Adrenal gland (tissue), 12 donors: ENCODE measurements around the gene FAAP24. TPM values are rescaled to one million over a fixed set of nuclear protein-coding genes. Genes with fewer than 3 reads are reported as not detected.
"Not testable (repeated sequence)": the region's sequence is repeated elsewhere in the genome, so short reads cannot be mapped to it uniquely, and the experiment has no call there.

ENCODE experiments used
- DNase-seq, 7 donors: peaks; one replicate each; pipeline ENCODE4 v3.0.0-alpha.2; 2019 to 2020
- H3K27ac ChIP-seq, 5 donors: fragments of 200-600 bp; sonication (generic) in 4 of 5; 1 replicate in 3 of 5; 2 replicates in 2 of 5; pipeline versions ENCODE4 v1.5.1 to v1.8.0; 2016 to 2020; ENCODE audit warnings: mild to moderate bottlenecking in 1 of 5
- H3K27me3 ChIP-seq: fragments of 200-600 bp; 2 replicates; pipeline ENCODE4 v1.8.0; 2021
- H3K36me3 ChIP-seq, 2 donors: fragments of 200-600 bp; replicated peaks in 1 of 2; 1 replicate in 1 of 2; 2 replicates in 1 of 2; pipeline versions ENCODE4 v1.5.1 to v1.8.0; 2018 to 2022
- H3K4me1 ChIP-seq, 2 donors: fragments of 200-600 bp; replicated peaks in 1 of 2; 1 replicate in 1 of 2; 2 replicates in 1 of 2; pipeline versions ENCODE4 v1.5.1 to v1.8.0; 2018 to 2021
- H3K4me3 ChIP-seq, 4 donors: fragments of 200-600 bp; sonication (generic) in 3 of 4; one replicate each; pipeline ENCODE4 v1.5.1; 2016 to 2018
- H3K9me3 ChIP-seq, 3 donors: fragments of 200-600 bp; sonication (generic) in 1 of 3; replicated peaks in 1 of 3; 1 replicate in 2 of 3; 2 replicates in 1 of 3; pipeline versions ENCODE4 v1.5.1 to v1.8.0; 2016 to 2021
- CTCF ChIP-seq, 6 experiments: fragments of 450-650 bp in 4 of 6; fragments of 200-600 bp in 2 of 6; sonication (generic) in 1 of 6; IDR thresholded peaks; 1 replicate in 5 of 6; 2 replicates in 1 of 6; pipeline versions ENCODE4 v1.5.1 to v1.8.0; 2016 to 2021; ENCODE audit warnings: antibody characterized with exemption in 6 of 6, mild to moderate bottlenecking in 2 of 6, moderate library complexity in 1 of 6
- POLR2A ChIP-seq, 2 donors: fragments of 450-650 bp; IDR thresholded peaks; one replicate each; pipeline ENCODE4 v1.6.1; 2017; ENCODE audit warnings: antibody characterized with exemption in 2 of 2, mild to moderate bottlenecking in 2 of 2, moderate library complexity in 1 of 2
- WGBS, 4 donors: extraction: QIAGEN DNeasy Blood & Tissue Kit in 2 of 4; methylation state at CpG; one replicate each; pipeline versions ENCODE4 v1.1.5 to v1.1.7; 2013 to 2017; 5-methylcytosine and 5-hydroxymethylcytosine counted together
- intact Hi-C, 2 donors: fragments of 100-400 bp; cut with DNase I; formaldehyde crosslinking; loops; one replicate each; pipeline versions ENCODE4 v1.14.1 to v1.15.0; 2022 to 2023
- polyA plus RNA-seq, 3 donors: library from polyadenylated mRNA; stranded (reverse); fragments of 200-250 nt in 2 of 3; fragments of 350-450 nt in 1 of 3; fragmentation: Illumina TruSeq in 1 of 3; extraction: RNeasy Lipid Tissue Mini Kit (QIAGEN cat#74804) in 1 of 3; gene quantifications; one replicate each; pipeline ENCODE4 v1.2.3, GENCODE V29; 2013 to 2014
- total RNA-seq, 9 donors: library from RNA; depleted of rRNA in 4 of 9; stranded (reverse); fragments of >200 nt in 4 of 9; fragments of 120-200 nt in 1 of 9; fragmentation: NEBNext Ultra II Directional in 1 of 9; extraction: Animal tissue kit (Norgen Biotek cat#: 25700) in 1 of 9; gene quantifications; one replicate each; pipeline versions ENCODE4 v1.1.0 to v1.2.4, GENCODE V29; 2013 to 2023
- donor health status: healthy with polysubstance abuse.
- donor health status: Bipolar disorder and iron deficiency.
- donor health status: DM: yes; HTN: yes; CAD: no.
- donor health status: DM: no; HTN: no; CAD: no.
- donor health status: DM: no; HTN: no; CAD: no.
- donor health status: DM: yes; HTN: yes; CAD: no.

The FAAP24 gene
- total and polyA plus RNA-seq, 12 donors: 0.51 to 4.9 (median 2.3) TPM

DNA sequence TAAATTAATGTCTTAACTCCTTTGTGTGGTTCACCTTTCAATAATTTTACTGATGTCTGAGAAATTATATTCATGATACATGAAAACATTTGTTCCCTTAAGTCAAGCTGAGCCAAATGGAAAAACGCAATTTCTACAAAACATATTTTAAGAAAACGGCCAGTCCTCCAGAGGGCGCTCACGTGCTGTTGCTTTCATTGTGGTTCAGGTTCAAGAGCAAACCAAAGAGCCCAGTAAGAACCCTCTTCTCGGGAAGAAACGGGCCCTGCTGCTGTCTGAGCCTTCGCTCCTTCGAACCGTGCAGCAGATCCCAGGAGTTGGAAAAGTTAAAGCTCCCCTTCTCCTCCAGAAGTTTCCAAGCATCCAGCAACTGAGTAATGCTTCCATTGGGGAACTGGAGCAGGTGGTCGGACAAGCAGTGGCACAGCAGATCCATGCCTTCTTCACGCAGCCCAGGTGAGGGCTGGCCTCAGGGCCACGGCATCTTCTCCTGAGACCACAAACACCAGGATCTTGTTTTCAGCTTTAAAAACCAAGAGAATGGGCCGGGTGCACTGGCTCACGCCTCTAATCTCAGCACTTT, 4.3 kb downstream of the FAAP24 start:
- peaks cover 0 to under 1% of the 10 kb centered on the region in 2 donors for H3K4me1 ChIP-seq
- H3K36me3 ChIP-seq: no peaks in the 10 kb centered on the region
- intact Hi-C loops: loop anchor here in 1 of 2 donors (5.0 to 10.0 kb wide), 3 partner anchors 108 to 218 kb away; partner anchors contain the start of genes GPATCH1 and LRP3
- no peaks in the 10 kb centered on the region for H3K27me3 ChIP-seq
- H3K9me3 ChIP-seq: no peaks in the 10 kb centered on the region
- no peak overlapping the region for H3K4me3 ChIP-seq
- no peak overlapping the region for H3K27ac ChIP-seq
- WGBS, 4 donors: 31 to 46% (median 43%) methylated on average over 11 to 14 of the region's 14 CpGs
- TF ChIP-seq POLR2A (IDR thresholded peaks at IDR 0.05): no peak
- TF ChIP-seq CTCF (IDR thresholded peaks at IDR 0.05): peak; percentile 50 to 76 (median 67)
- DNase-seq: peak; percentile 54 to 91 (median 73)

- intact Hi-C loops: loop anchor here in 1 of 2 donors (5.0 to 10.0 kb wide), 3 partner anchors 108 to 218 kb away; partner anchors contain the start of genes GPATCH1 and LRP3
- no peak for DNase-seq
- H3K9me3 ChIP-seq: no peaks in the 10 kb centered on the region
Observed at GRCh38 chr19:32977280-32977679, 5.2 kb downstream of the FAAP24 start.

GRCh38 chr19:32977813-32978212, 5.8 kb downstream of the FAAP24 start:
- intact Hi-C loops: loop anchor here in 1 of 2 donors (5.0 to 10.0 kb wide), 3 partner anchors 107 to 217 kb away; partner anchors contain the start of genes GPATCH1 and LRP3
- WGBS, 4 donors: 84 to 100% (median 94%) methylated on average over 4 of the region's 4 CpGs
- H3K27ac ChIP-seq, H3K36me3 ChIP-seq, DNase-seq, H3K27me3 ChIP-seq, H3K4me1 ChIP-seq, H3K4me3 ChIP-seq, H3K9me3 ChIP-seq: not testable (repeated sequence)

More at GRCh38 chr19:32977280-32977679, 5.2 kb downstream of the FAAP24 start:
- TF ChIP-seq CTCF (IDR thresholded peaks at IDR 0.05): no peak
- TF ChIP-seq POLR2A (IDR thresholded peaks at IDR 0.05): no peak
- Histone ChIP-seq H3K36me3 (no peaks in the 10 kb centered on the region), H3K27me3 (no peaks in the 10 kb centered on the region), H3K27ac (no peak overlapping the region), H3K4me1 (no peaks in the 10 kb centered on the region), H3K4me3 (no peak overlapping the region)
- WGBS, 4 donors: 73 to 84% (median 79%) methylated on average over 7 of the region's 7 CpGs

DNA sequence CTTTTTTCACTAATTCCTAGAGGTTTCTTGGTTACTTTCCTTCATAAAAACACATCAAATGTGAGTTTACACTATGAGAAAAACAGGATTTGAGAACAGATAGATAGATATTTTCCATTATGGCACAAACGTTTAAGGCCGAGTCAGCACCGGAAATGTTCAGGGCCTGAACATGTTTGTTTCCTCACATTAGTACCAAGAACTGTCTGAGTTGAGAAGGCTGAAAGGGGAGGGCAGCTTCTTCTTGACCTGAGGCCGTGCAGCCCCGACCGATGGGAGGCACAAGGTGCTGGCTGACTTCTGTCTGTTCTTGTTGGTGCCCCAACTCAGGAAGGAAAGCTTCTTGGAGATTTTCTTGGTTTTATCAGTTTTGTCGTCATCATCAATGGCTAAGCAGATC, 7.8 kb downstream of the FAAP24 start:
- H3K9me3 ChIP-seq, H3K27ac ChIP-seq, H3K27me3 ChIP-seq, H3K4me1 ChIP-seq, H3K4me3 ChIP-seq, H3K36me3 ChIP-seq, DNase-seq: not testable (repeated sequence)
- 85 to 88% (median 86%) methylated on average over 7 of the region's 7 CpGs for WGBS, 4 donors
- intact Hi-C loops: loop anchor here in 1 of 2 donors (5.0 to 10.0 kb wide), 3 partner anchors 105 to 215 kb away; partner anchors contain the start of genes GPATCH1 and LRP3

GRCh38 chr19:32982488-32982887, 10.4 kb downstream of the FAAP24 start:
- WGBS, 4 donors: 87 to 93% (median 92%) methylated on average over 6 of the region's 6 CpGs
- H3K4me1 ChIP-seq, H3K9me3 ChIP-seq, H3K36me3 ChIP-seq, H3K27ac ChIP-seq, DNase-seq, H3K4me3 ChIP-seq, intact Hi-C loops, H3K27me3 ChIP-seq: not testable (repeated sequence)

GRCh38 chr19:32988254-32988653, 16.2 kb downstream of the FAAP24 start:
- H3K27me3 ChIP-seq, DNase-seq, H3K9me3 ChIP-seq, H3K4me3 ChIP-seq, H3K36me3 ChIP-seq, H3K4me1 ChIP-seq, intact Hi-C loops, H3K27ac ChIP-seq: not testable (repeated sequence)
- 93 to 96% (median 94%) methylated on average over 5 of the region's 5 CpGs for WGBS, 4 donors
